G401 (cell line): ENCODE data around the gene ERCC5. TPM values are rescaled to one million over a fixed set of nuclear protein-coding genes. Genes with fewer than 3 reads are reported as not detected.

Source experiments
- DNase-seq: peaks from one replicate; pipeline ENCODE4 v3.0.0-alpha.2; 2015; ENCODE audit warnings: low spot score
- in situ Hi-C: cut with HindIII; loops from 2 replicates; pipeline ENCODE4 v1.10.0; 2016; ENCODE audit warnings: low sequenced_read_pairs, mixed read lengths
- total RNA-seq: library from RNA; depleted of rRNA; stranded (reverse); fragments of >200 nt; shearing (Covaris generic); gene quantifications from 2 replicates; pipeline ENCODE4 v1.2.3, GENCODE V29; 2014

The ERCC5 gene
- total RNA-seq, 1 experiment from 2014 or later: 50.2 TPM

DNA sequence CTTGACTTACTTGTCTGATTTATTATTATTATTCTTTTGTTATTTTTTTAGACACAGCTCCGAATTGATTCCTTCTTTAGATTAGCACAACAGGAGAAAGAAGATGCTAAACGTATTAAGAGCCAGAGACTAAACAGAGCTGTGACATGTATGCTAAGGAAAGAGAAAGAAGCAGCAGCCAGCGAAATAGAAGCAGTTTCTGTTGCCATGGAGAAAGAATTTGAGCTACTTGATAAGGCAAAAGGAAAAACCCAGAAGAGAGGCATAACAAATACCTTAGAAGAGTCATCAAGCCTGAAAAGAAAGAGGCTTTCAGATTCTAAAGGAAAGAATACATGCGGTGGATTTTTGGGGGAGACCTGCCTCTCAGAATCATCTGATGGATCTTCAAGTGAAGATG lies 29.4 kb downstream of the ERCC5 start:
- in situ Hi-C loops: no loop called here
- no peak for DNase-seq

- in situ Hi-C loops: no loop called here
- no peak for DNase-seq
Observed at GRCh38 chr13:102877303-102877702, 31.5 kb downstream of the ERCC5 start.

- in situ Hi-C loops: no loop called here
Observed at GRCh38 chr13:102878481-102878880, 32.6 kb downstream of the ERCC5 start.

DNA sequence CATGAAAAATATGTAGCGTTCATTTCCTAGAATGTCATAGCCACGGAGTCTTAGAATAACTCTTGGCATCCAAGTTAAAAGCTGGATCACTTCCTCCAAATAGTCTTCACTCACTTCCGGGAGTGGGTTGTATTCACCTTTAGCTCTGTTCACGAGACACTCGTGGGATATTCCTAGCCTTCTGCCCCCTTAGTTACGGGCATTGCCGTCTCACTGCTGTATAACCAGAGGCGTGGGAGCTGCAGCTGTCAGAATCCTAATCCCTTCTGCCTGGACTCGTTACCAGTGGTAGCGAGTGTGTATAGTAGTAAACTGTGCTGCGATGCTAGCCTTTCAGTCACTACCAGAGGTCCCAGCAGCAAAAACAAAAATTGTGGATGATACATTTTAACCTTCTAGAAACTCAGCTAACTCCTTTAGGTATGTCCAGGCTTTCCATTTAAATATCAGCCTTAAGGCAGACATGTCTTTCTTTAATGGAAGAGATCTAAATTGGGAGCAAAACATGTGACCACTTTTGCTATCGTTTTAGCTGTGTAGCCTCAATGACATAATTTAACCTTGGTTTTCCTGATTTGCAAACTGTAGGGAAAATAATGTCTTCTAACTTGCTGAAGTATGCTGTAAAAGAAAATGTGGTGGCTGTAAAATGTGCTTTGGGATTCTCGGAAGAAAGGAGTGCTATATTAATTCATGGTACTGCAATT lies 34.1 kb downstream of the ERCC5 start:
- no peak for DNase-seq
- in situ Hi-C loops: no loop called here

More at GRCh38 chr13:102878481-102878880, 32.6 kb downstream of the ERCC5 start:
- peak; percentile 47 for DNase-seq

DNA sequence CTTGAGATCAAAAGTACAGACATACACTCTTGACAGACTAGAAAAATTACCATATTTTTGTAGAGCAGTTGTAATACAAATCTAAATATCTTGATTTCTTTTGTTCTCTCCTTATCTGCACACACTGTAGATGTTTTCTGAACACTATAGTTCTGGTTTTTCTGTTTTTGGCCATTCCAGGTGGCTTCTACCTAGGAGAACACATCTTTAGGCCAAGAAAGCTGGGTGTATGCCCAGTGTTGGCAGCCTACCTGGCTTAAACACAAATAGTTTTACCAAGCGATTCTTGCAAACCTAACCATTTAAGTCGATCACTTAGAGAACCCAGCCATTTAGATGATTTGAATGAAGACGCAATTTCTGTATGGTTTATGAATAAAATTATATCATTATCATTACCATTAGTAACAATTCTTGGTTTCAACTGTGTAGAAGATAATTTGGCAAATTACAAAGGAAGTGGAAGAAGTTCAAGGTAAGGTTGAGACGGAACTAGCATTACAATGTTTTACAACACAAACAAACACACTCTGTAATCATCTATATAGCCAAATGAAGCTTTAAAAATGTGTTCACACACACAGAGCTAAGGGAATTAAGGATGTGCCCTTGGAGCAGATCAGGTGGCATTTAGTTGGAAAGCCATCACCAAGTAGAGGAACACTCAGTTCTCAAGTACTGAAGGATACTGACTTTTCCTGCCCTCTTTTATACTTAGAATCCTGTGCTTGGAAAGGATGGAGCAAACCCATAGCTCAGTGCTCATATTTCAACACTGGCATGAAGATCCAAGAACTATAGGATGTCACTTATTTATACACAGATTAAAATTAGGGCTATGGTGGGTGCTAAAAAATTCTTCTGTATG lies 36.2 kb downstream of the ERCC5 start:
- in situ Hi-C loops: no loop called here
- peak; percentile 97 for DNase-seq

- no peak for DNase-seq
- in situ Hi-C loops: no loop called here
Observed at GRCh38 chr13:102892503-102892902, 46.7 kb downstream of the ERCC5 start.

DNA sequence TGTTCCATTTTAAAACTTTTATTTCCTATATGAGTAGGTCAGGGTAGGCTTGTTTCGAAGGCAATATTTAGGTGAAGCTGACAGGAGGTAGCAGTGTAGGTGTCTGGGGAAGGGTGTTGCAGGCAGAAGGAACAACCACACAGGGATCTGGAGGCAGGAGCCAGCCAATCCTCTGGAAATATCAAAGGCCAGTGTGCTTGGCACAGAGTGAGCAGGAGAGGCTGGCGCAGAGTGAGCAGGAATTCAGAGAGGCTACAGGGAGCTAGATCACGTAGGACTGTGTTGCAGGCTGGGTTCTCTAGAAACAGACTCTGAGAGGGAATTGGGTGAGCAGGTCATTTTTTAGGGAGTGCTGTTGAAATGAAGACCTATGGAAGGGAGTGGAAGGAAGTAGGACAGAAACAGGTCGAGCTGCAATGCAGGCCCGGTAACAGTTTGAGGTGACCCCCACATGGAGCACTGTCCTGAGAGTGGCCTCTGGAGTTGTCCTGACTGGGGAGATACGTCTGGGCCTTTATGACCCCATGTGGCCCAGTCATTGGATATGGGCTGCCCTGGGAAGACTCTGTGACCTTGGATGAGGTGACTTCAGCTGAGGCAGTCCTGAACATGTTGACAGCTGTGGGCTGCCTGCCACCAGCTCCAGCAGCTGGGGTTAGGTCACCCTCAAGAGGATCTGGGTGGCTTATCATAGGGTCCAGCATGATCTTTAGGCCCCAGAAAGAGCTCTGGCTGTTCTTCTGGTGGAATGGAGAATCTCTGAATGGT lies 51.7 kb downstream of the ERCC5 start:
- in situ Hi-C loops: no loop called here

GRCh38 chr13:102900193-102900608 lies 54.4 kb downstream of the ERCC5 start:
- in situ Hi-C loops: no loop called here

More for the DNA sequence above, 51.7 kb downstream of the ERCC5 start:
- peak; percentile 69 for DNase-seq

GRCh38 chr13:102901056-102901455 lies 55.2 kb downstream of the ERCC5 start:
- no peak for DNase-seq
- in situ Hi-C loops: no loop called here

More at GRCh38 chr13:102900193-102900608, 54.4 kb downstream of the ERCC5 start:
- DNase-seq: no peak

DNA sequence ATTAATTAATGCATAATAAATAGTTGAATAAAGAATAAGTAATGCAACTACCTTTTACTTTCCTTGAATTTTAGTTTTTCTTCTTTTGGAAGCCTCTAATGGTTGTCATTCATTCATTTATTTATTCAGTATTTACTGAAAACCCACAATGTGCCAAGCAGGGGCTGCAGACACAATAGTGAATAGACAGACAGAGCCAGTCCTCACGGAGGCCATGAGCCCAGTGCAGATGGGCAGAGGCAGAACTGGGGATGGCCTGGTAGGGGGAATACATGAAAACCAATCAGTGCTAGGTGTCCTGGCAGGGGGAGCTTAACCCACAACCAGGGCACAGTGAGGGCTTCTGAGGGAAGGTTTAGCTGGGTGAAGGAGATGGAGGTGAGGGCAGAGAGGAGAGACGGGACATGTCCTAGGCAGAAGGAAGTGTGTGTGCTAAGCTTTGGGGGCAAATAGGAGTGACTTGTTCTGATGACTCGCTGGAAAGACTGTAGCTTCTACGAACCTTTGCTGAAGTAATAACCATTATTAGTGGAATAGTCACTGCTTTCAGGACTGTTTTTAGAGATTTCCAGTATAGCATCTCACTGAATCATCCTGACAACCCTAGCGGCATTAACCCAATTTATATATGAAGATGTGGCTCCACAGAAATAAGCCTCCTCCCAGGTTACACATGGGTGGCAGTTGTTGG lies 55.9 kb downstream of the ERCC5 start:
- DNase-seq: no peak
- in situ Hi-C loops: no loop called here

DNA sequence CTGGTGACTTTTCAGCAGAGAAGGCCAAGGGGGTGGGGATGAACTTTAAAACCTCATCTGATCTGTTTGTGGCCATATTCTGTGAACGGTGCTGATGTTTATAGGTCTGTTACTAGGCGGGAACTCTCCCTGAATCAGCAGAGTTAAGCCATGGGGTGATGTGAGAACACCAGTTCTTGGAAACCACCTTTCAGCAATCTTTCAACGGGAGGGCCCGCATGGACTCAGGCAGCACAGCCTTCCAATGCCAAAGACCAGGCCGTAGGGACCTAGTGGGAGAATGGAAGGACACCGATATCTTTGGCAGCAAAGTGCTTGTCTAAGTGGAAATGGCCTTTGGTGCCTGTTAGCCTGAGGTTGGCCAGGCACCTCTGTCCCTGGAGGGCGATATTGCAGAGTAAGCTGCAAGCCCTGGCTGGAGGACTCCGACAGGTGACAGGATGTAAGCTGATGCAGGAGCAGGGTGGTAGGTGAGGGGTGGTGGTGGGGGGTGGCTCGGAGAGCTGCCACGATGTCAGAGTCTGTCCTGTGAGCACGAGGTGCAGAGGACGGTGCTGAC lies 57.0 kb downstream of the ERCC5 start:
- DNase-seq: no peak
- in situ Hi-C loops: no loop called here

GRCh38 chr13:102903659-102904407 lies 58.0 kb downstream of the ERCC5 start:
- DNase-seq: peak; percentile 85
- in situ Hi-C loops: no loop called here

DNA sequence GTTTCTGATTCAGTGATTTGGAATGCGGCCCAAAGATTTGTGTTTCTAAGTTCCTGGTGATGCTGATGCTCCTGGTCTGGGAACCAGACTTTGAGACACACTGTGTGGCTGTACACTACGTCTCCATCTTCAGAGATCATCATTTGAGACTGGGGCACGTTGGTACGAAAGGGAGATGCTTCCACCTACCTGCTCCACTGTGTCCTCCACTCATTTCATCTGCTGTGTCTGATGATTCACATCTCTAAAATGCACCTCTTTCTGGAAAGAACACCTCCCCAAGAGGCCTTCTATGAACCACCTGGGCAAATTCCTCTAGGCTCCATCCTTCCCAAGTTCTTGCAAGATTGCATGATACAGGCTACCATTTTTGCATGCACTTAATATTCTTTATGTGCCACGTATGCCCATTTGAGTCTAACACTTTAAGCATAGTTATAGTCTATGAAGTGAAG lies 58.6 kb downstream of the ERCC5 start:
- in situ Hi-C loops: no loop called here

GRCh38 chr13:102905905-102906771 lies 60.3 kb downstream of the ERCC5 start:
- in situ Hi-C loops: no loop called here
- DNase-seq: no peak

More for the DNA sequence above, 58.6 kb downstream of the ERCC5 start:
- no peak for DNase-seq

- DNase-seq: no peak
- in situ Hi-C loops: no loop called here
Observed at GRCh38 chr13:102907016-102907756, 61.4 kb downstream of the ERCC5 start.

GRCh38 chr13:102907886-102908515 lies 62.2 kb downstream of the ERCC5 start:
- DNase-seq: no peak
- in situ Hi-C loops: no loop called here
